Measurements from ENCODE around the gene SYVN1. TPM values are rescaled to one million over a fixed set of nuclear protein-coding genes. Genes with fewer than 3 reads are reported as not detected.
A peak's percentile ranks its signal among the peaks of the same experiment; 100 is the strongest.

Gene SYVN1
- total and polyA plus RNA-seq, 9 donors, result 10.0 to 53.4 (median 40.8) TPM

GRCh38 chr11:65134952-65135632 lies 773 bp upstream of the SYVN1 start:
- peaks cover 31% of the 10 kb centered on the region for H3K36me3 ChIP-seq (ENCODE audit: control insufficient read depth, insufficient read depth, low read length)
- WGBS (ENCODE audit: insufficient coverage), result 1% methylated on average over 20 of the region's 24 CpGs
- no peaks in the 10 kb centered on the region for H3K27me3 ChIP-seq (ENCODE audit: control insufficient read depth, insufficient read depth, low read length)
- peak overlapping the region; percentile 82 for H3K4me3 ChIP-seq (ENCODE audit: low read length)
- peak; percentile 98 for DNase-seq
- peak overlapping the region; percentile 97 for H3K27ac ChIP-seq (ENCODE audit: low read length)
- H3K9me3 ChIP-seq (replicated peaks; ENCODE audit: control insufficient read depth, low read depth, low read length), result no peaks in the 10 kb centered on the region
- H3K4me1 ChIP-seq (ENCODE audit: control insufficient read depth, insufficient read depth, low read length), result peaks cover 32% of the 10 kb centered on the region

DNA sequence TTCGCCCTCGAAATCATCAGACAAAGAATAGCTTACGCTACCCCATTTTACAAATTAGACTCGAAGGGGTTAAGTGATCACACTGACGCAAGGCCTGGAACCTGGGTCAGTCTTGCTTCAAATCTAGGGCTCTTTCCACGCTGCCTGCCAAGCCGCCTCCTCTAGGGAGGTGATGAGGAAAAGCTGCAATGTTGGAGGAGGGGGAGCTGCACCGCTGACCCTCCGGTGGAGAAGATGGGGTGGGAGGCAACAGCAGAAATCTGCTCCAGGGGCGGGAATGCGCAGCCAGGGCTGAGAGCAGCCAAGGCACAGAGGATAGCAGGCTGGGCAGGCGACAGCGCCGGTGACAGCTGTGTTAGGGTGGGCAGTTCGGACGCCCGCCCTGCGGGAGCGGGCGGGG lies 595 bp downstream of the SYVN1 start:
- WGBS (ENCODE audit: insufficient coverage), result 0% methylated on average over 15 of the region's 20 CpGs
- H3K36me3 ChIP-seq (ENCODE audit: control insufficient read depth, insufficient read depth, low read length), result peaks cover 45% of the 10 kb centered on the region
- peaks cover 32% of the 10 kb centered on the region for H3K4me1 ChIP-seq (ENCODE audit: control insufficient read depth, insufficient read depth, low read length)
- no peaks in the 10 kb centered on the region for H3K9me3 ChIP-seq (replicated peaks; ENCODE audit: control insufficient read depth, low read depth, low read length)
- peak overlapping the region; percentile 82 for H3K4me3 ChIP-seq (ENCODE audit: low read length)
- no peaks in the 10 kb centered on the region for H3K27me3 ChIP-seq (ENCODE audit: control insufficient read depth, insufficient read depth, low read length)
- peak overlapping the region; percentile 97 for H3K27ac ChIP-seq (ENCODE audit: low read length)
- peak; percentile 94 for DNase-seq

DNA sequence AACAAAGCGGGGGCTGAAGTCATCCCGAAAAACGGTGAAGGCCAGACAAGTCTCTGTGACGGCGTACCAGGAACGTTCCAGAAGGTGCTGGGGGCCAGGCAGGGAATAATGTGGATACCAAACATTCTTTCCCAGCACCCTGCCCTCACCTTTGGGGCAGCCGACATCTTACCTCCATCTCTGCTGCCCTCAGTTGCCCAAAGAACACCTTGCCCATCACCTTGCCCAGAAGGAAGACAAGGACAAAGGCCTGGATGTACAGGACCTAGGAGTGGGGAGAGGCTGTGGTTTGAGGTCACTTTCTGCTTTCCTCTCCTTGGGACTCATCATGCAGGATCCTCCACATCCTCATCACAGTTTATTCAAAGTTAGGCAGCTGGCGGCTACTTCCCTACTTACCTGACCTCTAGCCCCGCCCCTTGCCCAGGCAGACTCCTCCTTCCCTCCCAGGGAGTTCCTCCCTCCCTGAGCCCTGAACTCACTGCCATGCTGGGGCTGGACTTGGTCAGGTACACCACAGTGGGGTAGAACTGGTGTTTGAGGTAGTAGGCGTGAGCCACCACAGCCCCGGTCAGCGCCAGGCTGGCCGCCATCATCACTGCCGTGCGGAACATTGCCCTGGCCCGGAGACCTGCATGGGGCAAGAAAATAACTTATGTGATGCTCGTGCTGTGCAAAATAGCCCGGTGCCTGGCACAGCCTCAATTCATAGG lies 1.2 kb downstream of the SYVN1 start:
- DNase-seq, result peak; percentile 38
- H3K9me3 ChIP-seq (replicated peaks; ENCODE audit: control insufficient read depth, low read depth, low read length), result no peaks in the 10 kb centered on the region
- WGBS (ENCODE audit: insufficient coverage), result 49% methylated on average over 10 of the region's 18 CpGs
- peaks cover 50% of the 10 kb centered on the region for H3K36me3 ChIP-seq (ENCODE audit: control insufficient read depth, insufficient read depth, low read length)
- peak overlapping the region; percentile 82 for H3K4me3 ChIP-seq (ENCODE audit: low read length)
- peaks cover 32% of the 10 kb centered on the region for H3K4me1 ChIP-seq (ENCODE audit: control insufficient read depth, insufficient read depth, low read length)
- H3K27me3 ChIP-seq (ENCODE audit: control insufficient read depth, insufficient read depth, low read length), result no peaks in the 10 kb centered on the region
- H3K27ac ChIP-seq (ENCODE audit: low read length), result peak overlapping the region; percentile 97

GRCh38 chr11:65132238-65132987 lies 1.9 kb downstream of the SYVN1 start:
- peak; percentile 16 for DNase-seq
- no peak overlapping the region for H3K27ac ChIP-seq (ENCODE audit: low read length)
- WGBS (ENCODE audit: insufficient coverage), result 38% methylated on average over 4 of the region's 10 CpGs

GRCh38 chr11:65131895-65132237 lies 2.5 kb downstream of the SYVN1 start:
- no peaks in the 10 kb centered on the region for H3K27me3 ChIP-seq (ENCODE audit: control insufficient read depth, insufficient read depth, low read length)
- peaks cover 63% of the 10 kb centered on the region for H3K36me3 ChIP-seq (ENCODE audit: control insufficient read depth, insufficient read depth, low read length)
- H3K9me3 ChIP-seq (replicated peaks; ENCODE audit: control insufficient read depth, low read depth, low read length), result no peaks in the 10 kb centered on the region
- H3K4me3 ChIP-seq (ENCODE audit: low read length), result no peak overlapping the region
- H3K27ac ChIP-seq (ENCODE audit: low read length), result no peak overlapping the region
- DNase-seq, result peak; percentile 6
- H3K4me1 ChIP-seq (ENCODE audit: control insufficient read depth, insufficient read depth, low read length), result peaks cover 32% of the 10 kb centered on the region
- WGBS (ENCODE audit: insufficient coverage), result 67% methylated on average over 3 of the region's 6 CpGs

More at GRCh38 chr11:65132238-65132987, 1.9 kb downstream of the SYVN1 start:
- Histone ChIP-seq H3K4me1 (ENCODE audit: control insufficient read depth, insufficient read depth, low read length) (peaks cover 32% of the 10 kb centered on the region), H3K9me3 (replicated peaks; ENCODE audit: control insufficient read depth, low read depth, low read length) (no peaks in the 10 kb centered on the region), H3K36me3 (ENCODE audit: control insufficient read depth, insufficient read depth, low read length) (peaks cover 58% of the 10 kb centered on the region), H3K27me3 (ENCODE audit: control insufficient read depth, insufficient read depth, low read length) (no peaks in the 10 kb centered on the region), H3K4me3 (ENCODE audit: low read length) (peak overlapping the region; percentile 82)

GRCh38 chr11:65131417-65131776 lies 2.9 kb downstream of the SYVN1 start:
- H3K36me3 ChIP-seq (ENCODE audit: control insufficient read depth, insufficient read depth, low read length), result peaks cover 68% of the 10 kb centered on the region
- H3K27ac ChIP-seq (ENCODE audit: low read length), result no peak overlapping the region
- no peak overlapping the region for H3K4me3 ChIP-seq (ENCODE audit: low read length)
- H3K9me3 ChIP-seq (replicated peaks; ENCODE audit: control insufficient read depth, low read depth, low read length), result no peaks in the 10 kb centered on the region
- 80% methylated on average over 1 of the region's 3 CpGs for WGBS (ENCODE audit: insufficient coverage)
- H3K27me3 ChIP-seq (ENCODE audit: control insufficient read depth, insufficient read depth, low read length), result no peaks in the 10 kb centered on the region
- H3K4me1 ChIP-seq (ENCODE audit: control insufficient read depth, insufficient read depth, low read length), result peaks cover 32% of the 10 kb centered on the region
- peak; percentile 4 for DNase-seq

DNA sequence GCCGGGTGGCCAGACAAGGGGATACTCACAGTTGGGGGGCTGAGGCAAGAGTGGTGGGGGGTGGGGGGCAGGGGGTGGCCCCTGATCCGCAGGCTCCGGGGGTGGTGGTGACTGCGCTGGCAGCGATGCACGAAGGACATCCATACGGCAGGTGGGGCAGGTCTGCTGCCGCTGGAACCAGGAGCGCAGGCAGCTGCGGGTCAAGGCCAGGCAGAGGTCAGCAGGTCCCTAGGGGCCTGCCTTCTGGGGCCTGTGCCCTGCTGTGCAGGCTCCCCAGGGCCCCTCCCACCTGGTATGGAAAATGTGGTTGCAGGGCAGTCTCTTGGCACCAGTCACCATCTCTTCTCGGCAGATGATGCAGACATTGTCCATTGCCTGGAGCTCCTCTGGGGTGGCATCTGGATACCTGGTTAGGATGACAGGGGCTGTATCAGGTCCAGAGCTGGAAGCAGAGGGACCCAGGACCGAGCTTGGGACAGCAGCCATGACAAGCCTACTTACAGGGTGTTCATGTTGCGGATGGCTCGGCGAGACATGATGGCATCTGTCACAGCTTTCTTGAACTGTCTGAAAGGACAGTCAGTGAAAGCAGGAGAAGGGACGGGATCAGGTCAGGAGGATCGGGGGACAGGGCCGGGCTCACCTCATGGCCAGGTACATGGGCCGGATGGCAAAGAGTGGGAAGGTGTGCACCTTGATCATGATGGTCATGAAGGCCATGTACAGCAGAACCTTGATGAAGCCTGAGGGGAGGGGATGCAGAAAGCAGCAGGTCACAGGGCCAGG lies 3.5 kb downstream of the SYVN1 start:
- H3K36me3 ChIP-seq (ENCODE audit: control insufficient read depth, insufficient read depth, low read length), result peaks cover 74% of the 10 kb centered on the region

GRCh38 chr11:65129649-65130441 lies 4.5 kb downstream of the SYVN1 start:
- WGBS (ENCODE audit: insufficient coverage), result 63% methylated on average over 4 of the region's 13 CpGs

More for the DNA sequence above, 3.5 kb downstream of the SYVN1 start:
- H3K9me3 ChIP-seq (replicated peaks; ENCODE audit: control insufficient read depth, low read depth, low read length), result no peaks in the 10 kb centered on the region
- H3K4me3 ChIP-seq (ENCODE audit: low read length), result no peak overlapping the region
- no peak overlapping the region for H3K27ac ChIP-seq (ENCODE audit: low read length)
- no peaks in the 10 kb centered on the region for H3K27me3 ChIP-seq (ENCODE audit: control insufficient read depth, insufficient read depth, low read length)
- H3K4me1 ChIP-seq (ENCODE audit: control insufficient read depth, insufficient read depth, low read length), result peaks cover 28% of the 10 kb centered on the region
- peak; percentile 11 for DNase-seq
- WGBS (ENCODE audit: insufficient coverage), result 87% methylated on average over 18 of the region's 19 CpGs

More at GRCh38 chr11:65129649-65130441, 4.5 kb downstream of the SYVN1 start:
- H3K9me3 ChIP-seq (replicated peaks; ENCODE audit: control insufficient read depth, low read depth, low read length), result no peaks in the 10 kb centered on the region
- H3K4me1 ChIP-seq (ENCODE audit: control insufficient read depth, insufficient read depth, low read length), result peaks cover 22% of the 10 kb centered on the region
- H3K27me3 ChIP-seq (ENCODE audit: control insufficient read depth, insufficient read depth, low read length), result no peaks in the 10 kb centered on the region
- H3K27ac ChIP-seq (ENCODE audit: low read length), result no peak overlapping the region
- no peak overlapping the region for H3K4me3 ChIP-seq (ENCODE audit: low read length)
- H3K36me3 ChIP-seq (ENCODE audit: control insufficient read depth, insufficient read depth, low read length), result peaks cover 83% of the 10 kb centered on the region
- DNase-seq, result peak; percentile 4

Measured in muscle of leg (tissue), 11 donors.